Neutrophil (primary cell): ENCODE results near the gene ZNF385D.

ENCODE experiments used
- H3K27ac ChIP-seq: fragments of 200-600 bp; sonication (generic); 2 replicates; pipeline ENCODE4 v1.5.1; 2016; ENCODE audit warnings: mild to moderate bottlenecking, moderate library complexity
- H3K27me3 ChIP-seq: fragments of 200-600 bp; sonication (generic); 2 replicates; pipeline ENCODE4 v1.6.0; 2016; ENCODE audit warnings: mild to moderate bottlenecking
- H3K36me3 ChIP-seq: fragments of 200-600 bp; sonication (generic); 2 replicates; pipeline ENCODE4 v1.5.1; 2017
- H3K4me1 ChIP-seq, 2 experiments: fragments of 200-600 bp in 1 of 2; sonication (generic) in 1 of 2; 1 replicate in 1 of 2; 2 replicates in 1 of 2; pipeline versions ENCODE4 v1.5.1 to v1.6.1; 2013 to 2016; ENCODE audit warnings: low read depth in 1 of 2, low read length in 1 of 2, mild to moderate bottlenecking in 1 of 2, moderate library complexity in 1 of 2; ENCODE audit not compliant: control insufficient read depth in 1 of 2, insufficient read depth in 1 of 2
- H3K4me3 ChIP-seq, 2 experiments: fragments of 200-600 bp in 1 of 2; sonication (generic) in 1 of 2; 1 replicate in 1 of 2; 2 replicates in 1 of 2; pipeline ENCODE4 v1.5.1; 2013 to 2016; ENCODE audit warnings: low read depth in 1 of 2, low read length in 1 of 2, mild to moderate bottlenecking in 1 of 2, moderate library complexity in 1 of 2
- H3K9me3 ChIP-seq: fragments of 200-600 bp; sonication (generic); 2 replicates; pipeline ENCODE4 v1.5.1; 2016
- CTCF ChIP-seq: fragments of 200-600 bp; sonication (generic); IDR thresholded peaks from 2 replicates; pipeline ENCODE4 v1.5.1; 2016; ENCODE audit warnings: antibody characterized with exemption

Gene ZNF385D

GRCh38 chr3:21750080-21750696 is 822 bp downstream of the ZNF385D start:
- no peak overlapping the region for H3K4me3 ChIP-seq
- no peaks in the 10 kb centered on the region for H3K9me3 ChIP-seq
- no peak overlapping the region for H3K27ac ChIP-seq
- H3K36me3 ChIP-seq, result no peaks in the 10 kb centered on the region
- peaks cover 21% of the 10 kb centered on the region for H3K27me3 ChIP-seq
- no peak for TF ChIP-seq CTCF
- H3K4me1 ChIP-seq, result no peaks in the 10 kb centered on the region

- no peaks in the 10 kb centered on the region for H3K36me3 ChIP-seq
- no peaks in the 10 kb centered on the region for H3K4me1 ChIP-seq
- H3K27me3 ChIP-seq, result peaks cover 21% of the 10 kb centered on the region
- no peak overlapping the region for H3K4me3 ChIP-seq
- H3K27ac ChIP-seq, result no peak overlapping the region
- H3K9me3 ChIP-seq, result no peaks in the 10 kb centered on the region
- no peak for TF ChIP-seq CTCF
Observed at GRCh38 chr3:21747966-21748555, 2.9 kb downstream of the ZNF385D start.

GRCh38 chr3:21747376-21747775 is 3.6 kb downstream of the ZNF385D start:
- H3K4me3 ChIP-seq, result no peak overlapping the region
- no peaks in the 10 kb centered on the region for H3K4me1 ChIP-seq
- no peaks in the 10 kb centered on the region for H3K9me3 ChIP-seq
- no peaks in the 10 kb centered on the region for H3K36me3 ChIP-seq
- H3K27me3 ChIP-seq, result peaks cover 21% of the 10 kb centered on the region
- no peak overlapping the region for H3K27ac ChIP-seq
- TF ChIP-seq CTCF, result no peak

- H3K9me3 ChIP-seq, result no peaks in the 10 kb centered on the region
- H3K4me3 ChIP-seq, result no peak overlapping the region
- no peaks in the 10 kb centered on the region for H3K36me3 ChIP-seq
- H3K27me3 ChIP-seq, result peaks cover 12% of the 10 kb centered on the region
- H3K4me1 ChIP-seq, result no peaks in the 10 kb centered on the region
- H3K27ac ChIP-seq, result no peak overlapping the region
- no peak for TF ChIP-seq CTCF
Observed at GRCh38 chr3:21745966-21746365, 5.0 kb downstream of the ZNF385D start.

GRCh38 chr3:21744793-21745192 is 6.2 kb downstream of the ZNF385D start:
- H3K36me3 ChIP-seq, result no peaks in the 10 kb centered on the region
- no peak for TF ChIP-seq CTCF
- no peak overlapping the region for H3K4me3 ChIP-seq
- peaks cover under 1% of the 10 kb centered on the region for H3K27me3 ChIP-seq
- H3K4me1 ChIP-seq, result no peaks in the 10 kb centered on the region
- H3K27ac ChIP-seq, result no peak overlapping the region
- no peaks in the 10 kb centered on the region for H3K9me3 ChIP-seq
